Middle frontal gyrus (tissue), 1 donor: ENCODE measurements around the gene TUBB6.

Source experiments
- DNase-seq: peaks from one replicate; pipeline ENCODE4 v3.0.0-alpha.2; 2015; ENCODE audit warnings: low spot score; ENCODE audit errors: extremely low spot score

TUBB6 gene

GRCh38 chr18:12313530-12314245 lies 5.6 kb downstream of the TUBB6 start:
- DNase-seq = no peak

- no peak for DNase-seq
Measured at GRCh38 chr18:12314591-12315305, 6.7 kb downstream of the TUBB6 start.

GRCh38 chr18:12315490-12315889 lies 7.4 kb downstream of the TUBB6 start:
- DNase-seq = no peak

GRCh38 chr18:12315911-12316310 lies 7.9 kb downstream of the TUBB6 start:
- no peak for DNase-seq

GRCh38 chr18:12317664-12318333 lies 9.8 kb downstream of the TUBB6 start:
- DNase-seq = no peak

- DNase-seq = no peak
Measured at GRCh38 chr18:12318334-12318697, 10.3 kb downstream of the TUBB6 start.

GRCh38 chr18:12318857-12319256 lies 10.8 kb downstream of the TUBB6 start:
- DNase-seq = no peak

GRCh38 chr18:12321333-12321732 lies 13.3 kb downstream of the TUBB6 start:
- no peak for DNase-seq

- DNase-seq = no peak
Measured at GRCh38 chr18:12324991-12325725, 17.1 kb downstream of the TUBB6 start.

- DNase-seq = no peak
Measured at GRCh38 chr18:12325726-12326245, 17.7 kb downstream of the TUBB6 start.

GRCh38 chr18:12326711-12327460 lies 18.8 kb downstream of the TUBB6 start:
- no peak for DNase-seq

- DNase-seq = no peak
Measured at GRCh38 chr18:12327510-12328178, 19.6 kb downstream of the TUBB6 start.

- DNase-seq = no peak
Measured at GRCh38 chr18:12328179-12328823, 20.3 kb downstream of the TUBB6 start.

- DNase-seq = no peak
Measured at GRCh38 chr18:12329125-12329698, 21.2 kb downstream of the TUBB6 start.

- DNase-seq = no peak
Measured at GRCh38 chr18:12330766-12331165, 22.7 kb downstream of the TUBB6 start.

- DNase-seq = no peak
Measured at GRCh38 chr18:12333506-12334290, 25.7 kb downstream of the TUBB6 start.

- DNase-seq = no peak
Measured at GRCh38 chr18:12334366-12334808, 26.3 kb downstream of the TUBB6 start.

- DNase-seq = no peak
Measured at GRCh38 chr18:12334863-12335262, 26.8 kb downstream of the TUBB6 start.

GRCh38 chr18:12335503-12335902 lies 27.5 kb downstream of the TUBB6 start:
- no peak for DNase-seq
